ENCODE measurements around the gene CYP46A1.
"Not testable (repeated sequence)": the region's sequence is repeated elsewhere in the genome, so short reads cannot be mapped to it uniquely, and the experiment has no call there.

CYP46A1 gene

DNA sequence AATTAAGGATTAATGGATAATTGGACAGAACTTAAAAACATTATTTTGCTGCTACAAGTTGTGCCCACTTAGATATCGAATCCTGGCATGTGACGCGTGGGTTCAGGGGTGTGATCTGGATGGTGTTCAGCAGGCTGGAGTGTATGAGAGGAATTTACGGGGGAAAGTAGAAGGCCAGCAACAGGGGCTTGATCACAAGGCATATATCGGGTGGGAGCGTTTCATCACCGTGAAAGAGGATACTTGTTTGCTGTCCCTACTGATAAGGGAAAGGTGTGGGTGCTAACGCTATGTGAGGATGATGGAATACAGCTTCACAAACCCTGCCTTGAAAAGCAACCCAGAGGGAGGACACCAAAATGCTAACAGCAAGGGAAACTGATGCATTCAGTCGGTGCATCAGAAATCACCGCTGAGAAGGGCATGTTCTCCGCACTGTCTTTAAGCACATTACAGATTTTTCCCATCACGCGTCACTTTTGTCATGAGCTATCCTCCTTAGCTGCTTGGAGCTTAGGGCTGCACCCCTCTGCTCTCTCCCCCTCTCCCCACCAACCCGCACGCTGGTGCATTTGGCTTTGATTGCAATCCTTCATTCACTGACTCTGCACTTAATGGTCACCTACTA, 25.8 kb upstream of the CYP46A1 start:
- no peak for DNase-seq

DNA sequence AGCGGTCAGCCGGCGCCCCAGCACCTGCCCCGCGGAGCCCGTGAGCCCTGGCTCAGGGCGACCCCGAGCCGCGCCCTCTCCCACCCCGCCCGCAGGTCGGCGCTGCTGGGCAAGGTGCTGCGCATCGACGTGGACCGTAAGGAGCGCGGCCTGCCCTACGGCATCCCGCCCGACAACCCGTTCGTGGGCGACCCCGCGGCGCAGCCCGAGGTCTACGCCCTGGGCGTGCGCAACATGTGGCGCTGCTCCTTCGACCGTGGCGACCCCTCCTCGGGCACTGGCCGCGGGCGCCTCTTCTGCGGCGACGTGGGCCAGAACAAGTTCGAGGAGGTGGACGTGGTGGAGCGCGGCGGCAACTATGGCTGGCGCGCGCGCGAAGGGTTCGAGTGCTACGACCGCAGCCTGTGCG, 24.8 kb upstream of the CYP46A1 start:
- DNase-seq = no peak

DNA sequence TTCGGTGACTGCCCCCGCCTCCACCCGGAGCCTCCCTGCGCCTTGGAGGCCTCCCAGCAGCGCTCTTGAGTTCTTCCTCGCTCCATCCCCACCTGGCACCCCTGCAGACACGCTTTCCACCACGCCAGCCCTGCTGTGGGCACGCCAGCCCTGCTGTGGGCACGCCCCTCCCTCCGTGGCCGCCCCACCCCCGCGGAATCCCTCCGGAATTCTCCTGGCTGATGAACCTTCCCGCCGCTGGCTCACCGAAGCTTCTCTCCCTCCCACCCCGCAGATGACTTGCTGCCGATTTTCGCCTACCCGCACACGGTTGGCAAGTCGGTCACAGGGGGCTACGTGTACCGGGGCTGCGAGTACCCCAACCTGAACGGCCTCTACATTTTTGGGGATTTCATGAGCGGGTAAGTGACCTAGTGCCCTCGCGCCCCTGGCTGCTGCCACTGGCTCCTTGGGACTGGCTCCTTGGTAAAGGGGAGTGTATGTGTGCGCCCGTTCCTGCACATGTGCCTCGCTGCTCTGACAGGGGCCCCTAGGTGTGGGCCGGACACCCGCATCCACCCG, 24.0 kb upstream of the CYP46A1 start:
- DNase-seq = no peak

DNA sequence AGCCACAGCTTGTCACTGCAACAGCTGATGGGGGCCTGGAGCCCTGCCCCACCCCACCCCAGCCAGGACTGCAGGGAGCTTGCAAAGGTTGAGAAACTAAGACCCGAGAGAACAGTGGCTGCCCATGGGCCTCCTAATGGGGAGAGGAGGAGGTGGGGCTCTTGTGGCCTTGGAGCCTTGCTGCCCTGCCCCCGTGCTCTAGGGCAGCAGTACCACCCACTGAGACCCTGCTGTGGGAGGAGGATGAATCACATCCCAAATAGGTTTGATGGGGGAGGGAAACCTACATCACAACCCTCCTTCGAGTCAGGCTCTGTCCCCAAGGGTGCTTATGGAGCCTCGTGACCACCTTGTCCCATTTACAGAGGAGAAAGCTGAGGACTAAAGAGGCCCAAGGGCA, 23.3 kb upstream of the CYP46A1 start:
- no peak for DNase-seq

DNA sequence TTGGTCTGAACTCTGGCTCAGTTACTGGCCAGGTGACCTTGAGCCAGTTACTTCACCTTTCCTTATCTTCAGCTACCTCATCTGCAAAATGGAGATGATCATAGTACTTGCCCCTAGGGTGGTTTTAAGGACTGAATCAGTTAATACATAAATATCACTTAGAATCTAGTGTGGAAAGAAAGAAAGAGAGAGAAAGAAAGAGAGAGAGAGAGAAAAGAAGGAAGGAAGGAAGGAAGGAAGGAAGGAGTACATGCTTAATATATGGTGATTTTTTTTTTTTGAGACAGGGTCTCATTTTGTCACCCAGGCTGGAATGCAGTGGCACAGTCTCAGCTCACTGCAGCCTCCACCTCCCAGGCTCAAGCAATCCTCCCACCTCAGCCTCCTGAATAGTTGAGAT, 22.9 kb upstream of the CYP46A1 start:
- DNase-seq = not testable (repeated sequence)

DNA sequence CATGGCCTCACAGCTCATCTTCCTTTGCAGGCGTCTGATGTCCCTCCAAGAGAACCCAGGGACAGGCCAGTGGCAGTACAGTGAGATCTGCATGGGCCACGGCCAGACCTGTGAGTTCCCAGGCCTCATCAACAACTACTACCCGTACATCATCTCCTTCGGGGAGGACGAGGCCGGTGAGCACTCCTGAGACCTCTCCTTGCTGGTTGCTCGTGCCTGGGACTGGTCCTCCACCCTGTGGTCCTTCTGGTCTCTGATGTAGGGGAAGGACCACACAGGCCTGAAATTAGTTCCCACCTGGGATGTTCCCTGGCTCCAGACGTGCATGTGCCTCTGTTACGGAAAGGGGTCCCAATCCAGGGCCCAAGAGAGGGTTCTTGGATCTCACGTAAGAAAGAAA, 21.3 kb upstream of the CYP46A1 start:
- DNase-seq = no peak

DNA sequence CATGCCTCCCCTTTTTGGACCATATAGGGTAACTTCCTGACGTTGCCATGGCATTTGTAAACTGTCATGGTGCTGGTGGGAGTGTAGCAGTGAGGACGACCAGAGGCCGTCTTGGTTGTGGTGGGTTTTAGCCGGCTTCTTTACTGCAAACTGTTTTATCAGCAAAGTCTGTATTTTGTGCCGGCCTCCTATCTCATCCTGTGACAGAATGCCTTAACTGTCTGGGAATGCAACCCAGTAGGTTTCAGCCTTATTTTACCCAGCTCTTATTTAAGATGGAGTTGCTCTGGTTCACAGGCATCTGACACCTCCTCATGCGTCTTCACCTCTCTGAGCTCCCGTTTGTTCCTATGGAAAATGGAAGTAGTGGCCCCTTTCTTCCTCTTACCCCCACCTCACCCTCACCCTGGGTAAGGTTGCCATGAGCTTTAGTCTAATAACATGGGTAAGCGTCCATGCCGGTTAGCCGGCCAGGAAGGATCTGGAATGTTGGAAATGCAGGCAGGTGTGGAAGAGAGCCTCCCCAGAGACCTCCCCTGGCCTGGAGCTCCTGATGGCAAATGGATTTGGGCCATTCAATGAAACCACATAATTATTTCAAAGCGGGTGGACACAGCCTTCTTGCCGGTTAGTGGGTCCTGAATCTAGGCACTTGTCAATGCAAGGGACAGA, 20.6 kb upstream of the CYP46A1 start:
- DNase-seq = no peak

DNA sequence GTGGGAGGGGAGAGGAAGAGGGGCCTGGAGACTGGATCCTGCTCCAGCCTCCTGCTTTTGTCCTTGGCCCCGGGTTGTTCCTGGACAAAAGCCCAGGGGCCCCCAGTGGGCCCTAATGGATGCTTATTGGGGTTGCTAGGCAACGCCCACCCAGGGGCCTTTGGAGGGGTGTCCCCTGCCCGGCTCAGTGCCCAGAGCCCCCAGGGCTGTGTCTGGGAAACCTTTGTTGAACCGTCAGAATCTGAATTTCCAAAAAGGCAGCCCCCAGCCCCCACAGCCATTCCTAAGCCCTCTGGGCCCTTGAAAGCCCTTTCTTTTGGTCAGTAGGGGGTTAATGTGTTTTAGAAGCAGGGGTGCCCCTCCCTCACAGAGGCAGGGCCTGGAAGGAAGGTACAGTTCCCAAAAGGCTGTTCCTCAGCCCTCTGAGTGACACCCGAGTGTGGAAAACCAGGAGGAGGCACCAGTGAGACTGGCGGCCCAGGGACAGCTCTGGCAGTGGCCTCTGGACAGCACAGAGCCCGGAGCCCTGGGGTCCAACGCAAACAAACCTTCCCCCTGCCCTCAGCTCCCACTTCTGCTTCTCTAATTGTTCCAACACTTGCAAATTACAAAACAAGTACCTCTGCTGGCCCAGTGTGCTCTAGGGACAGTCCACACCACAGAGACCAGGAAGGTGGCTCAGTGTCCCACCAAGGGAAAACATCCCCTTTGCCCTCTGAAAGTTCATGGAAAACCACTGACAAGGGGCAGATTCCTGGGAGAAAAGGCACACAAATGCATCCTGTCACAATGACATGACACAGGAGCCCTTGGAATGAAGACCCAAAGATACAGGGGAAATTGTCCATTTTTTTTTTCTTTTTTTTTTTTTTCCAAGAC, 19.8 kb upstream of the CYP46A1 start:
- no peak for DNase-seq

DNA sequence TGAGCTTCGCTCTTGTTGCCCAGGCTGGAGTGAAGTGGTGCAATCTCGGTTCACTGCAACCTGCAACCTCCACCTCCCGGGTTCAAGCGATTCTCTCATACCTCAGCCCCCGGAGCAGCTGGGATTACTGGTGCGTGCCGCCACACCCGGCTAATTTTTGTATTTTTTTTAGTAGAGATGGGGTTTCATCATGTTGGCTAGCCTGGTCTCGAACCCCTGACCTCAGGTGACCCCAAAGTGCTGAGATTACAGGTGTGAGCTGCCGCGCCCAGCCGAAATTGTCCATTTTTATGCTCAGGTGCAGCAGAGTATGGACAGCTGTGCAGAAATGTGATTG, 19.2 kb upstream of the CYP46A1 start:
- DNase-seq = no peak

DNA sequence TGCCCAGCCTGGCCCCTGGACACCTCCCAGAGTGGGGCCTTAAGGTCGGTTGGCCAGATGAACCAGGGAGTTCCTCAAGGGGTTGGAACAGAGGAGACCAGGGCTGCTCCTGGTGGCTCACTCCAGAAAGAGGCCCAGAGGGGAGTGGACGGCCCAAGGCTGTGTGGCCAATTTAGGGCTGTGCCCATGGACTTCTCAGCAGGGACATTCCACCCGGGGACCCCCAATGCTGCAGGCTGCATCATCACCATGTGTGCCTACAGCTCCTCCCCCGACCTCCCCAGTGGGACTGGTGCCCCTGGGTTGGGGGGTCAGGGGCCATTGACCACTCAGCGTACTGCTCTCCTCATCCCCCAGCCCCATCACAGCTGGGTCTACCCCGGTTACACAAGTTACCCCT, 17.6 kb upstream of the CYP46A1 start:
- DNase-seq = no peak

DNA sequence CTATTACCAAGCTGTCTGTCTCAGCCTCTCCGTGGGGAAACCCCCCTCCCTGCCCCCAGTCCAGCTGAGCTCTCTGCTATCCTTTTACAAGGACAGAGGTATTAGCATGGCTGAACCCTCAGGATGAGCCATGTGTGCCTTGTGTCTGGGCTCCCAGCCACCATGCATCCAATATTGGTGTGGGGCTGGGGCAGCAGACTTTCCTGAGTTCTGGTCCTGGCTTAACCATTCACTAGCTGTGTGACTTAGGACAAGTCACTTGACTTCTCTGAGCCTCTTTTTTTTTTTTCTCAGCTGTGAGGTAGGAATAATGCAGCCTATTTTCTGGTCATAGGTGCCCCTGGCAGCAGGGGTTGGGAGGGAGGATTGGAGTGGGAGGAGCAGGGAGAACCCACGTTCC, 17.1 kb upstream of the CYP46A1 start:
- DNase-seq = no peak

DNA sequence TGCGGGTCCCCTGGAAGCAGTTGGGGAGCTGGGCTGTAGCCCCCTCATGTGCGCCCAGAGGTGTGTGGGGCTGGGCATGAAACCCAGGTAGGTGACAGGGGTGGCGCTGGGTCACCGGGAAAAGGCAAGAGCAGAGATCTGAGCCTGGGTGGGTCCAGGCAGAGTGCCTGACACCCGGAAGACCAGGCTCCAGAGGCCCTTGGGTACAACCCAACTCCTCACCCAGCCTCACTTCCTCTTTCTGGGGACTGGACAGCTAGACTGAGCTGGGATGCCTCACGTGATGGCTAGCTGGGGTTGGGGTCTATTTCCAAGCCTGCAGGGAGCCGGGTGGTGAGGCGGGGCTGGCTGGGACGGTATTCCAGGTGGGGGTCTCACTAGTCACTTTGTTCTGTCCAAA, 16.3 kb upstream of the CYP46A1 start:
- DNase-seq = no peak

DNA sequence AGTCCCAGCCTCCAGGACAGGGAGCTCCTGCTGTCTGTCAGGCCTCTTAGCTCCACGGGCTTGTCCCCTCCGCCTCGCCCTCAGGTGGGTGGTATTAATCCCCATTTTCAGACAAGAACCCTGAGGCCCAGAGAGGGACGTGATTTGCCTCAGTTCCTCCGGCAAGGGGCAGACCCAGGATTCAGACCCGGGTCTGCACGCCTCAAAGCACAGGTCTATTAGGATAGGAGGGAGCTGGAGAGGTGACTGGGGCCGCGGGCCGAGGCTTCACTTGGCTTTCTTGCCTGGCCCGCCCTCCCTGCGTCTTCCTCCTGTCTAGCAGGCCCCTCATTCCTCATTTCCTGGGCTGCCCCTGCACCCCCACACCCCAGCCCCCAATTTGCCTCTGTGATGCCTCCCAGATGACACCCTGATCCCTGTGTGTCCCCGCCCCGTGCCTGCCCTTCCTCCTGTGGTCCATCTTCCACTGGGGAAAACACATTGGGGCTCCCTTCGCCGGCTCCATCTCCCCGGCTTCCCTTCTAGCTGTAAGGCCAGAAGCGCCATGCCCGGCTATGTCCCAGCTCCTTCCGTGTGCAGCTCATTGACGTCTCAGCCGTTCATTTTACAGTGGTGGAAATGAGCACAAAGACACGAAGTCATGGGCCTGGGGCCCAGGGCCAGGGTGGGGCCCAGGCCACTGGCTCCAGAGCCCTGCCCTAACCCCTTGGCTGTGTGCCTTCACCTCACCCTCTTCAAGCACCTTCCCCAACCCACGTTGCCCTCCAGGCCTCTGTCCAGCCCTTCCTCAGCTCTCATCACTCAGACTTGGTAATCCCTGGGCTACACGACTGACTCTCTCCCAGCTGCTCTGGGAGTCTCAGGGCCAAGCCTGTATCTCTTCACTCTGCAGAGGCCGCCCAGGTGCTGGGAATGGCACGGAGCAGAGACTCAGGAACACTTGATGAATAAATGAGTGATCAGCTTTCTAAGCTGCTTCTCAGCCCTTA, 15.5 kb upstream of the CYP46A1 start:
- no peak for DNase-seq

DNA sequence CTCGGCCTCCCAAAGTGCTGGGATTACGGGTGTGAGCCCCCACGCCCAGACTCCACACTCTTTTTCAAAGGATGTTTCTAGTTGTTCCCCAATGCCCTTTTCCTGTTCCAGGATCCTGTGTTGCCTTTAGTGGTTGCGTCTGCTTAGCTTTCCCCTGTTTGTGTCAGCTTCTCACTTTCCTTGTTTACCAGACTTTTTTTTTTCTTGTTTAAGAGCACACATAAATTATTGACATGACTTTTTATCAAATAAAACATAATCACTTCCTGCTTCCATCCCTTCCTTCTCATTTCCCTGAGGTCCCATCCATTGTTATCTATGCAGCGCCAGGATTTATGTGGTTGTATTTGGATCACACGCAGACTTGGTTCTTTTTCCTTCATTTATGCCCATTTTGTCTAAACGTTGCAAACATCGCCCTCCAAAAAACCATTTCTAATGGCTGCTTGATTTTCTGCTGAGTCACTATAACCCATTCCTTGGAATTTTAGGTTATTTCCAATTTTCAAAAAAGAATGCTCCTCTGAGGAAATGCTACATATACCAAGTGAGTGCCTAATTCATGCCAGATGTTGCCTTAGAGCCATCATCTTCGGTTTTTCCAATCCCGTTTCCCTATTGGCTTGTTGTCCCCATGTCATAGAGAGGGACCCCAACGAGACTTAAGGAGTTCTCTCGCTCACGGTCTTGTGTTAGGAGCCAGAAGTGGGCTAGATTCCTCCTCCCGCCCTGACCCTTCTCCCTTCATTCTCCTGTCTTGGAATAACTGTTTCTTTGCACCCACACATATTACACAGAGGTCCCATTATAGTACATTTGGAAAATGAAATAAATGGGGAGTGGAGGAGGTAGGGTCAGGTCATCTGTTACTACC, 13.5 kb upstream of the CYP46A1 start:
- DNase-seq = no peak

DNA sequence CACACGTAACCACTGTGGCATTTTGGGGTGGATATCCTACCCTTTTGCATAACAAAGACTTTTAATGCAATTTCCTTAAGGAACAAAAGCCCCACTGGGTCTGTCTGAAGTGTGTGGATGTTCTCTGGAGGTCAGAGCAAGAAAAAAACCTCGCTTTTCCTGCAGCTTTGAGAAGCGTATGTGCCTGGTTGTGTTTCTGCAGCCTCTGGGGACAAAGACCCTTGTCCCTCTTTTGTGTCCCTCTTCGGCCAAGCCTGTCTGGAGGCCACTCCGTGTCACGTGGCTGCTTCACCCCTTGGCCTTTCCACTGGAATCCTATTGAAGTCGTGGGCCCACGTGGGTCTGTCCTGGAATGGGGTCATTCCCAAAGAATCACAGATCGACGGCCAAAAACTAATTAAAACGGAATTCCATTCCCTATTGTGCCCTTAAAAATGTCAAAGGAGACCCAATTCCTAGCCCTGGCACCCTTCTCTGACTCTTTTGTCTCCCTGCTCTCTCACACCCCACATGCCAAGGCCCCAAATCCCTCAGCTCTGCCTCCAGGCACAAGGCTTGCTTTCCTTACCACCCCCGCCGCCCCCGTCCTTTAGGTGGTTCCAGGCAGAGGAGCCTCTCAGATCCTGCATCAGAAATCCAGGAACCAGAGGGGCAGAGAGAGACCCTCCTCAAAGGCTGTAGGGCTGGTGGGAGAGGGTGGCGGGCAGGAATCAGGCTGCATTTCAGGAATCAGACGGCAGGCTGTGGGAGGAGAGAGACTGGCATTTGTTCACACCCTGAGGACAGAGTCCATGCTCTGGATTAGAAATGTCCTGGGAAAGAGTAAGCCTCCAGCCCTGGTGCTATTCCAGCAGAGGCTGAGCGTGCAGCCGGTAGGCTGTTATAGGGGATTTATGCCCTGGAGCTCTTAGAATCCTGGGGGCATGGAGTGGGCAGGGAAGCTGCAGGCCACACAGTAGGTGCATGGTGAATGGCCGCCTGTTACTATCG, 12.6 kb upstream of the CYP46A1 start:
- DNase-seq = no peak

DNA sequence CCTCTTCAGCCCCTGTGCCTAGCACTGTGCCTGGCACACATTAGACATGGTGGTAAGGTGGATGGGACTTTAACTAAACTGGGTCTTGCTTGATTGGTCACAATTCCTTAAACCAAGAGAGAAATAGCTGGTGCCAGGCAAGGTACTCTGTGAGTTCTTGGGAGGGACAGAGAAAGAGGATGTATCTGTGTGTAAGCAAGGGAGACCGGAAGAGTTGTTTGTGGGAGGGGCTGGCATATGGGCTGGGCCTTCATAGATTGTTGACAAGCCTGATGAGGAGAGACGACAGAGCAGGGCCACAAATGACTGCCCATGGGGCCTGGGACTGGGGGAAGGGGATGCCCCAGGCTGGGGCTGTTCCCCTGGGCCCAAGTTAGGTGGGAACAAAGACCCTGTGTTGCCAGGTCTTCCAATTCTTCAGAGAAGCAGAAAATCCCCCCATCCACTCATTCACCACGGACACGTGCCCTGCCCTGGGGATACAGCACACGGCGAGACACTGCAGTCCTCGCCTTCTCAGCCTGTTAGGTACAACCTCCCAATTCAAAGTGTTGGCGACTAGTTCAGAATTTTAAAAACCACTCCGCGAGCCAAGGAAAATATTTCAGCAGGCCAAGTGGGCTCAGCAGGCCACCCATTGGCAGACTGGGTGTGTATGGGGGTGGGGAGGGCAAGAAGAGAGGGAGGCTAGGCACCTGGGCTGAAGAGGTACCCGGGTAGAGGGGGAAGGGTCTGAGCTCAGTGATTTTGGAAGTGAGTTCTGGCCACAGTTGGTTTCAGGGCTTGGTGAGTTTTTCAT, 11.4 kb upstream of the CYP46A1 start:
- DNase-seq = no peak

DNA sequence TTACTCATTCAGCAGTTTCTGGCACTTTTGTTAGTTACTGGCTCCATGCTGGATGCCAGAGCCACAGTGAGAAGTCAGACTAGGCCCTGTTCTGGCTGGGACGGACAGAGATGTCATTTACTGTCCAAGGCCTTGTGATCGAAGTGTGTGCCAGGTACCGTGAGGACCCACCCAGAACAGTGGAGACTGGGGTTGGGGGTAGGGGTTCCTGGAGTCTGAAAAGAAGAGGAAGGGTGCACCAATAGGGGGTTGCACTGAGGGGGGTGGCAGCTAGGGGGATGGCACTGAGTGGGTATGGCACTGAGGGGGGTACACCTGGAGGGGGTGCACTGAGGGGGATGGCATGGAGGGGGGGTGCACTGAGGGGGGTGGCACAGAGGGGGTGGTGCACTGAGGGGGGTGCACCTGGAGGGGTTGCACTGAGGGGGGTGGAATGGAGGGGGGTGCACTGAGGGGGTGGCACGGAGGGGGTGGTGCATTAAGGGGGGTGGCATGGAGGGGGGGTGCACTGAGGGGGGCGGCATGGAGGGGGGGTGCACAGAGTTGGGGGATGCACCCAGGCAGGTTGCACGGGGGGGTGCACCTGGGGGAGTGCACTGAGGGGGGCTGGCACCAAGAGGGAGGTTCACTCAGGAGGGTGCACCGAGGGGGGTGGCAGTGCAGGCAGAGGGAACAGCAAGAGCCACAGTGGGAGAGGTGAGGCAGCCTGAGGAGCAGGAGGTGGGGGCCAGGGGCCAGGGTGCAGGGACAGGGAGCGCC, 10.6 kb upstream of the CYP46A1 start:
- DNase-seq = no peak

DNA sequence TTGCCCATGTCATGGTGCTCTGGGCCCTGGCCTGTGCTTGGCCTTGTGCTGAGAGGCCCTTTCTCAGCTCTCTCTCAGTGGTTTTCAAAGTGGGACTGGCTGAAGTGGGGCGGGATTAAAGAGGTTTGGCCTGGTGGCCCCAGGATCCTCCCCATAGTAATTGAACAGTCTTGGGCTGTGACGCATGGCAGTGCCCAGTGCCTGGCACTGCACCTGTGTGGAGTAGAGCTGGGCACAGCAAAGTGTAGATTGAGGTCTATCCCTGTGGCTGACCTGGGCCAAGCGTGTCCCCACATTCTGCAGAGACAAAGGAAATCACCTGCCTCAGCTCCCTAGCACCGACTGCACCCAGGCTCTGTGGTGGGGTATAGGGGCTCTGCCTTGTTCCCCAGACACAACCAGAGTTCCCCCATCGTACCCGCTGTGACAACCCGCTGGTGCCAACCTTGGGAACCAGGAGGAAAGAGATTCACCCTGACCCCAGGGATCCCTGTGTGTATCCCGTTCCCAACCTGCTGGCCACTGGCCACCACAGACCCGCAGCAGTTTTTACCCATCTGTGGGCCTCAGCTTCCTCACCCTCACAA, 9.9 kb upstream of the CYP46A1 start:
- no peak for DNase-seq

Data from left hindlimb (tissue), 1 donor.